Measurements from ENCODE around the gene RPTOR.

Gene RPTOR

DNA sequence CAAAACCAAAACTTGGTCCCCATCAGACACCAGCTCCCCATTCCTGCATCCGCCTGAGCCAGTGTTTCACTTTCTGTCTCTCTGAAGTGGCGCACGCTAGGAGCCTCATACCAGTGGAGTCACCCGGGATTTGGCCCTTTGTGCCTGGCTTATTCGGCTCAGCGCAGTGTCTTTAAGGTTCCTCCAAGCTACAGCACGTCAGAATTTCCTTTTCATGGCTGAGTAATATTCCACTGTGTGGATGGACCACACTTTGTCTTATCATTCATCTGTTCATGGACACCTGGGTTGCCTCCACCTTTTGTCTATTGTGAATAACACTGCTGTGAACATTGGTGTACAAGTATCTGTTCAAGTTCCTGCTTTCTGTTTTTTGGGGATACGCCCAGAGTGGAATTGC is 401.8 kb downstream of the RPTOR start:
- no peak for DNase-seq (ENCODE audit: low read depth)
- H3K4me3 ChIP-seq (ENCODE audit: control insufficient read depth, low read depth, low read length), result no peak overlapping the region
- no peak for TF ChIP-seq CTCF (IDR thresholded peaks at IDR 0.05; ENCODE audit: control insufficient read depth, insufficient read depth, low read depth, low read length, missing control alignments)

- H3K4me3 ChIP-seq (ENCODE audit: control insufficient read depth, low read depth, low read length), result no peak overlapping the region
- no peak for DNase-seq (ENCODE audit: low read depth)
- TF ChIP-seq CTCF (IDR thresholded peaks at IDR 0.05; ENCODE audit: control insufficient read depth, insufficient read depth, low read depth, low read length, missing control alignments), result no peak
Measured at GRCh38 chr17:80947200-80947940, 402.7 kb downstream of the RPTOR start.

- DNase-seq (ENCODE audit: low read depth), result no peak
- H3K4me3 ChIP-seq (ENCODE audit: control insufficient read depth, low read depth, low read length), result no peak overlapping the region
- no peak for TF ChIP-seq CTCF (IDR thresholded peaks at IDR 0.05; ENCODE audit: control insufficient read depth, insufficient read depth, low read depth, low read length, missing control alignments)
Measured at GRCh38 chr17:80948019-80948975, 403.7 kb downstream of the RPTOR start.

DNA sequence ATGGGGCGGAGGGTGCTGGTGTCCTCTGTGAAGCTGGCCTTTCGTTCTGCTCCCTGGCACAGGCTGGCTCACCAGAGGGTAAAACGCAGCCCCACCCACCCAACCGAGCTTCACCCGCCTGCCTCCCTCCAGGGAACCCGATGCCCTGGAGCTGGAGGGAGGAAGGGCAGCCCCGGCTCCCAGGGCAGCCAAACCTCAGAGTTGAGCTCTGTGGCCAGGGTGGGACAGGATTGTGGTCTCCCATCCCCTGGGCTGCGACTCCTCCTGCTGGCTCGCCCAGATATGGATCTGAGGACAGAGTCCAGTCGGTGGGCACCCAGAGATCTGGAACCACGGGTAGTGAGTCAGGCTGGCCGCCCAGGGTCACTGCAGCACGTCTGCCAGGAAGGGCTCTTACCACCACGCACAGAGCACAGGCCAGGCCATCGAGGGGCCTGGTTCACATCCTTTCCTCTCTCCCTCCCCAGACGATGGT is 404.4 kb downstream of the RPTOR start:
- no peak for TF ChIP-seq CTCF (IDR thresholded peaks at IDR 0.05; ENCODE audit: control insufficient read depth, insufficient read depth, low read depth, low read length, missing control alignments)
- H3K4me3 ChIP-seq (ENCODE audit: control insufficient read depth, low read depth, low read length), result no peak overlapping the region
- no peak for DNase-seq (ENCODE audit: low read depth)

- H3K4me3 ChIP-seq (ENCODE audit: control insufficient read depth, low read depth, low read length), result no peak overlapping the region
- DNase-seq (ENCODE audit: low read depth), result no peak
- no peak for TF ChIP-seq CTCF (IDR thresholded peaks at IDR 0.05; ENCODE audit: control insufficient read depth, insufficient read depth, low read depth, low read length, missing control alignments)
Measured at GRCh38 chr17:80949451-80950421, 405.1 kb downstream of the RPTOR start.
